Tibial artery (tissue), 4 donors: ENCODE results near the gene OR4K17.
"Not testable (repeated sequence)": the region's sequence is repeated elsewhere in the genome, so short reads cannot be mapped to it uniquely, and the experiment has no call there.

ENCODE experiments used
- DNase-seq, 2 donors: peaks; one replicate each; pipeline ENCODE4 v3.0.0-alpha.2; 2019
- H3K27ac ChIP-seq, 2 donors: fragments of 200-600 bp; sonication (generic) in 1 of 2; 1 replicate in 1 of 2; 2 replicates in 1 of 2; pipeline ENCODE4 v1.5.1; 2018 to 2019; ENCODE audit warnings: mild to moderate bottlenecking in 1 of 2
- H3K27me3 ChIP-seq, 2 donors: fragments of 200-600 bp; sonication (generic) in 1 of 2; one replicate each; pipeline versions ENCODE4 v1.5.1 to v1.6.0; 2016 to 2019
- H3K36me3 ChIP-seq, 3 donors: fragments of 200-600 bp; sonication (generic) in 2 of 3; one replicate each; pipeline ENCODE4 v1.5.1; 2016 to 2019; ENCODE audit warnings: mild to moderate bottlenecking in 2 of 3
- H3K4me1 ChIP-seq, 4 donors: fragments of 200-600 bp; sonication (generic) in 2 of 4; 1 replicate in 3 of 4; 2 replicates in 1 of 4; pipeline ENCODE4 v1.5.1; 2016 to 2019
- H3K4me3 ChIP-seq, 2 donors: fragments of 200-600 bp; sonication (generic) in 1 of 2; 1 replicate in 1 of 2; 2 replicates in 1 of 2; pipeline ENCODE4 v1.5.1; 2018 to 2019; ENCODE audit warnings: mild to moderate bottlenecking in 2 of 2
- H3K9me3 ChIP-seq, 3 donors: fragments of 200-600 bp; sonication (generic) in 1 of 3; one replicate each; pipeline ENCODE4 v1.5.1; 2016 to 2019
- intact Hi-C: fragments of 100-400 bp; cut with DNase I; formaldehyde crosslinking; loops from one replicate; pipeline ENCODE4 v1.15.0; 2023; ENCODE audit warnings: low total_unique reads
- TF ChIP-seq, protein P1 (sequence below), 2 experiments: fragments of 200-600 bp in 1 of 2; fragments of 450-650 bp in 1 of 2; IDR thresholded peaks; one replicate each; pipeline ENCODE4 v1.5.1; 2017 to 2019; ENCODE audit warnings: antibody characterized with exemption in 2 of 2, mild to moderate bottlenecking in 1 of 2, moderate library complexity in 1 of 2

OR4K17 gene, protein sequence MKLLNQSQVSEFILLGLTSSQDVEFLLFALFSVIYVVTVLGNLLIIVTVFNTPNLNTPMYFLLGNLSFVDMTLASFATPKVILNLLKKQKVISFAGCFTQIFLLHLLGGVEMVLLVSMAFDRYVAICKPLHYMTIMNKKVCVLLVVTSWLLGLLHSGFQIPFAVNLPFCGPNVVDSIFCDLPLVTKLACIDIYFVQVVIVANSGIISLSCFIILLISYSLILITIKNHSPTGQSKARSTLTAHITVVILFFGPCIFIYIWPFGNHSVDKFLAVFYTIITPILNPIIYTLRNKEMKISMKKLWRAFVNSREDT

DNA sequence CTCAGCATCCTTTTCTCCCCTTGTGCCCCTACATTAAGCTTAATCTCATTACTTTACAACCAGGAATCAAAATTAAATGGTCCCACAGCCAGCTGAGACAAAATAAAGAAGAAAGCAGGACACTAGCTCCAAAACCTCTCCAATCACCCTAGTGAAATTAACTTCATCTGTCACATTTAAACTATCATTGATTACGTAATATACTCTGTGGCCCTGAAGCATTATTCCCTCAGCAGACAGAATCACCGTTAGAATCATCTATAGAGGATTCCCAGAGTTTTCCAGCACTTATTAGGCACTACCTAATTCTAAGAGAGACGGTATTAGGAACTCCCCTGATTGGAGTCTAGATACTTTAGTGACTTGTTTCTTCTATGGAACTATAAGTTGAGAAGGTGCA is at the start of gene OR4K17:
OR4K17 (plus strand) TSS at position 302 of the 400 bp plus-strand sequence. CDS start 6,761 bp downstream, outside the sequence.
- H3K27me3 ChIP-seq, result no peaks in the 10 kb centered on the region
- H3K9me3 ChIP-seq, result no peaks in the 10 kb centered on the region
- intact Hi-C loops, result no loop called here
- TF ChIP-seq, protein P1, sequence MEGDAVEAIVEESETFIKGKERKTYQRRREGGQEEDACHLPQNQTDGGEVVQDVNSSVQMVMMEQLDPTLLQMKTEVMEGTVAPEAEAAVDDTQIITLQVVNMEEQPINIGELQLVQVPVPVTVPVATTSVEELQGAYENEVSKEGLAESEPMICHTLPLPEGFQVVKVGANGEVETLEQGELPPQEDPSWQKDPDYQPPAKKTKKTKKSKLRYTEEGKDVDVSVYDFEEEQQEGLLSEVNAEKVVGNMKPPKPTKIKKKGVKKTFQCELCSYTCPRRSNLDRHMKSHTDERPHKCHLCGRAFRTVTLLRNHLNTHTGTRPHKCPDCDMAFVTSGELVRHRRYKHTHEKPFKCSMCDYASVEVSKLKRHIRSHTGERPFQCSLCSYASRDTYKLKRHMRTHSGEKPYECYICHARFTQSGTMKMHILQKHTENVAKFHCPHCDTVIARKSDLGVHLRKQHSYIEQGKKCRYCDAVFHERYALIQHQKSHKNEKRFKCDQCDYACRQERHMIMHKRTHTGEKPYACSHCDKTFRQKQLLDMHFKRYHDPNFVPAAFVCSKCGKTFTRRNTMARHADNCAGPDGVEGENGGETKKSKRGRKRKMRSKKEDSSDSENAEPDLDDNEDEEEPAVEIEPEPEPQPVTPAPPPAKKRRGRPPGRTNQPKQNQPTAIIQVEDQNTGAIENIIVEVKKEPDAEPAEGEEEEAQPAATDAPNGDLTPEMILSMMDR (IDR thresholded peaks at IDR 0.05), result no peak
- H3K36me3 ChIP-seq, result no peaks in the 10 kb centered on the region
- no peak within 1 kb of the TSS for H3K27ac ChIP-seq
- H3K4me3 ChIP-seq, result no peak within 1 kb of the TSS
- no peaks in the 10 kb centered on the region for H3K4me1 ChIP-seq
- DNase-seq, result no peak

DNA sequence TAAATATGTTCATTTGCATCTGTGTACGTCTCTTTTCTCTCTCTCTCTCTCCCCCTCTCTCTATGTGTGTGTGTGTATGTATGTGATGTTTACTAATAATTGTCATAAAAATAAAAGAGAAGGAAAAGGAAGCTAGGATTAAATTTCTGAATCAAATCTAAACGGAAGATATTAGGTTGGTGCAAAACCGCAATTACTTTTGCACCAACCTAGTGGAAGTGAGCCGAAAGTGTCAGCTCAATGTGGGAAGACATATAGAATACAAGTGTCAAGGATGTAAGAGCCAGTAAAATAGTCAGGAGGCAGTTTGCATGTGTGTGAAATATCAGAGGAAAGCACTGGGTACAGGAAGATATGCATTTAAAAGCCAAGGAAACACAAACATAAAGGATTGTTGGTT is 18.5 kb upstream of the OR4K17 start:
- DNase-seq, result no peak
- H3K9me3 ChIP-seq, result no peaks in the 10 kb centered on the region
- TF ChIP-seq, protein P1 (IDR thresholded peaks at IDR 0.05), result no peak
- intact Hi-C loops, result no loop called here
- no peaks in the 10 kb centered on the region for H3K4me1 ChIP-seq
- no peaks in the 10 kb centered on the region for H3K27me3 ChIP-seq
- H3K36me3 ChIP-seq, result no peaks in the 10 kb centered on the region
- no peak overlapping the region for H3K27ac ChIP-seq
- no peak overlapping the region for H3K4me3 ChIP-seq

DNA sequence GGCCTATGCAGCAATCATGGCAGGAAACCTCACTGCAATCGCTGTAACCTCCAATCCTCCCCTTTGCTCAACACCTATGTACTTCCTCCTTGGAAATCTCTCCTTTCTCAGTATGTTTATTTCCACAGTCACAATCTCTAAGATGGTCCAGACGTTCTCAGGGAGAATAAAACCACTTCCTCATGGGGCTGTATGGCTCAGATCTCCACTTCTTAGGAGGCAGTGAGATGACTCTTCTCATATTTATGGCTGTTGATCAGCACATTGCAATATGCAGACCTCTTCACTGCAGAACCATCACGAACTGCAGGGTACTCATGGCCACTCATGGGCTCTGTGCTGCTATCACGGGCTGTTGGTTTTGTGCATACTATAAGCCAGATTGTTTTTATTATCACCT is 17.1 kb upstream of the OR4K17 start:
- Histone ChIP-seq H3K9me3 (no peaks in the 10 kb centered on the region), H3K27me3 (no peaks in the 10 kb centered on the region), H3K4me3 (no peak overlapping the region), H3K27ac (no peak overlapping the region), H3K4me1 (no peaks in the 10 kb centered on the region), H3K36me3 (no peaks in the 10 kb centered on the region)
- TF ChIP-seq, protein P1 (IDR thresholded peaks at IDR 0.05), result no peak
- intact Hi-C loops, result no loop called here
- DNase-seq, result no peak

DNA sequence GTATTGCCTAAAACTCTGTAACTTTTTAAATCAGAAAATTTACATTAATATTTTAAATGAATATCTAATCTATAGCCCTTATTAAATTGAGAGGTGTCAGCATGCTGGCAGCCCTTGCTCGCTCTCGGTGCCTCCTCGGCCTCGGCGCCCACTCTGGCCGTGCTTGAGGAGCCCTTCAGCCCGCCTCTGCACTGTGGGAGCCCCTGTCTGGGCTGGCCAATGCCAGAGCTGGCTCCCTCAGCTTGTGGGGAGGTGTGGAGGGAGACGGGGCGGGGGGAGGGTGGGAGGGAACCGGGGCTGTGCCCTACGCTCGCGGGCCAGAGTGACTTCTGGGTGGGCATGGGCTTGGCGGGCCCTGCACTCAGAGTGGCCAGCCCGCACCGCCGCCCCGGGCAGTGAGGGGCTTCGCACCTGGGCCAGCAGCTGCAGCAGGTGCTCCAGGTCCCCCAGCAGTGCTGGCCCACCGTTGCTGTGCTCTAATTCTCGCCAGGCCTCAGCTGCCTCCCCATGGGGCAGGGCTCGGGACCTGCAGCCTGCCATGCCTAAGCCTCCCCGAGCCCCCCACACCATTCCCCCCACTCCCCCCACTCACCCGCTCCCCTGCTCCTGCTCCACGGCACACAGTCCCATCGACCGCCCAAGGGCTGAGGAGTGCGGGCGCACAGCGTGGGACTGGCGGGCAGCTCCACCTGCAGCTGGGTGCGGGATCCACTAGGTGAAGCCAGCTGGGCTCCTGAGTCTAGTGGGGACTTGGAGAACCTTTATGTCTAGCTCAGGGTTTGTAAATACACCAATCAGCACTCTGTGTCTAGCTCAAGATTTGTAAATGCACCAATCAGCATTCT is 11.4 kb upstream of the OR4K17 start:
- H3K4me1 ChIP-seq, H3K27ac ChIP-seq, H3K9me3 ChIP-seq, H3K4me3 ChIP-seq, intact Hi-C loops, H3K27me3 ChIP-seq, DNase-seq, H3K36me3 ChIP-seq: not testable (repeated sequence)

DNA sequence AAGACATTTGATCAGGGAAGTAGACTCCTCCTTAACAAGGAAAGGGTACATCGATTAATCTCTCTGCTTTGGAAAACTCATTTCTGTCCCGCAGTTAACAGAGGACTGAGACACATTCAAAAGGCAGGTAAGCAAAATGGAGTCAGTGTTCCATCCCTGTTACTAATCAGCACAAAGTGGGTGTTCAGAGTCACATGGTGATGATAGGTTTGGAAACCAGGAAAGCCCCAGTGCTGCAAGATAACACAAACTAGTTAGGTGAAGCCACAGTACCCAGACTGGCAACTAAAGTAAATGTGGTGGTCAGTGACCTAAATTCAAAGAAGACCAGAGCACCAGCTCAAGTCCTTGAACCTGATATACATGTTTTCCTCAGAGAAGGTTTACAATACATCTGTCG is 1.8 kb downstream of the OR4K17 start:
- H3K4me3 ChIP-seq, result no peak overlapping the region
- H3K27ac ChIP-seq, result no peak overlapping the region
- H3K36me3 ChIP-seq, result no peaks in the 10 kb centered on the region
- H3K9me3 ChIP-seq, result no peaks in the 10 kb centered on the region
- H3K27me3 ChIP-seq, result no peaks in the 10 kb centered on the region
- intact Hi-C loops, result no loop called here
- TF ChIP-seq, protein P1 (IDR thresholded peaks at IDR 0.05), result no peak
- DNase-seq, result no peak
- no peaks in the 10 kb centered on the region for H3K4me1 ChIP-seq

DNA sequence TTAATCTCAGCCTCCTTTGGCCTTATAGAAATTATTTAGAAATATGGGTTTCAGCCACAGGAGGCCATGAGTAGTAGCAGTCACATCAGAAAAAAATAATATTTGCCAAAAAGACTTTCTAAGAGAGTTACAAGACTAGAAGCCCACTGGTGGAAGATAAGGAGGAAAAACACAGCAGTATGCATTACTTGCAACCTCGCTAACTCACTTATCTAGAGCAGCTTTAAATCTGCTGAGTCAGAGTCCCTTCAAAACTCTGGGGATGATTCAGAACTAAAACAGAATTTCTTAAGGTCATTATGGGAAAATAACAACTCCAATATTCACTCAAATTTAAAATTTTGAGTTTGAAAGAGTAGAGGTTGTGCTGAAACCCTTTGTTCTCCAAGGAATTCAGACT is 6.2 kb downstream of the OR4K17 start:
- TF ChIP-seq, protein P1 (IDR thresholded peaks at IDR 0.05), result no peak
- H3K4me3 ChIP-seq, result no peak overlapping the region
- peaks cover 0 to 3% (median 2%) of the 10 kb centered on the region in 3 donors for H3K9me3 ChIP-seq
- intact Hi-C loops, result no loop called here
- H3K4me1 ChIP-seq, result no peaks in the 10 kb centered on the region
- no peaks in the 10 kb centered on the region for H3K27me3 ChIP-seq
- no peak overlapping the region for H3K27ac ChIP-seq
- H3K36me3 ChIP-seq, result no peaks in the 10 kb centered on the region
- DNase-seq, result no peak
